ENCODE measurements around the gene KCTD15.

KCTD15 gene

GRCh38 chr19:33796164-33796875, at the start of gene KCTD15:
Gene KCTD15, plus strand, starts transcription at chr19:33796870. Its CDS starts 3,585 bp downstream, at chr19:33800455.
- peak; percentile 35 for ATAC-seq
- TF ChIP-seq CSDC2 (CRISPR knock-in tag; IDR thresholded peaks at IDR 0.05) = no peak
- 0 out of 2 replicates have a peak, but pooled peaks have one; percentile 11 for TF ChIP-seq TSHZ2 (CRISPR knock-in tag; IDR thresholded peaks at IDR 0.05)

GRCh38 chr19:33747273-33747672, 49.4 kb upstream of the KCTD15 start:
- ATAC-seq = no peak
- no peak for TF ChIP-seq TCF4 (CRISPR knock-in tag; IDR thresholded peaks at IDR 0.05; ENCODE audit: borderline replicate concordance)
- TF ChIP-seq ISL1 (CRISPR knock-in tag; IDR thresholded peaks at IDR 0.05) = no peak
- TF ChIP-seq GLIS3 (CRISPR knock-in tag; IDR thresholded peaks at IDR 0.05) = no peak
- TF ChIP-seq CREB5 (CRISPR knock-in tag; IDR thresholded peaks at IDR 0.05; ENCODE audit: low read depth) = no peak
- no peak for TF ChIP-seq ZNF70 (CRISPR knock-in tag; IDR thresholded peaks at IDR 0.05)
- TF ChIP-seq BACH2 (CRISPR knock-in tag; IDR thresholded peaks at IDR 0.05; ENCODE audit: borderline replicate concordance) = no peak
- TF ChIP-seq RARB (CRISPR knock-in tag; IDR thresholded peaks at IDR 0.05) = no peak
- no peak for TF ChIP-seq OSR1 (CRISPR knock-in tag; IDR thresholded peaks at IDR 0.05)
- no peak for TF ChIP-seq CSDC2 (CRISPR knock-in tag; IDR thresholded peaks at IDR 0.05)
- no peak for TF ChIP-seq SNAI2 (CRISPR knock-in tag; IDR thresholded peaks at IDR 0.05)
- TF ChIP-seq TSHZ2 (CRISPR knock-in tag; IDR thresholded peaks at IDR 0.05) = no peak
- TF ChIP-seq ZNF565 (CRISPR knock-in tag; conservative IDR thresholded peaks at IDR 0.05; ENCODE audit: low read depth) = no peak
- TF ChIP-seq ZFP3 (CRISPR knock-in tag; IDR thresholded peaks at IDR 0.05) = no peak
- TF ChIP-seq ESRRG (CRISPR knock-in tag; IDR thresholded peaks at IDR 0.05) = no peak
- no peak for TF ChIP-seq POU6F1 (CRISPR knock-in tag; IDR thresholded peaks at IDR 0.05; ENCODE audit: borderline replicate concordance, low read depth)
- no peak for TF ChIP-seq ZFP30 (CRISPR knock-in tag; IDR thresholded peaks at IDR 0.05)
- no peak for TF ChIP-seq PPARA (CRISPR knock-in tag; IDR thresholded peaks at IDR 0.05; ENCODE audit: borderline replicate concordance)
- no peak for TF ChIP-seq ZNF8 (CRISPR knock-in tag; IDR thresholded peaks at IDR 0.05)
- no peak for TF ChIP-seq ARNTL (CRISPR knock-in tag; IDR thresholded peaks at IDR 0.05; ENCODE audit: borderline replicate concordance, low read depth)
- TF ChIP-seq ZC3H10 (CRISPR knock-in tag; IDR thresholded peaks at IDR 0.05) = no peak

- no peak for TF ChIP-seq CSRNP3 (CRISPR knock-in tag; IDR thresholded peaks at IDR 0.05)
- TF ChIP-seq TOX (CRISPR knock-in tag; IDR thresholded peaks at IDR 0.05; ENCODE audit: borderline replicate concordance) = no peak
- no peak for TF ChIP-seq RARB (CRISPR knock-in tag; IDR thresholded peaks at IDR 0.05)
- TF ChIP-seq ZNF8 (CRISPR knock-in tag; IDR thresholded peaks at IDR 0.05) = no peak
- no peak for TF ChIP-seq TSHZ2 (CRISPR knock-in tag; IDR thresholded peaks at IDR 0.05)
- no peak for ATAC-seq
Measured at GRCh38 chr19:33748231-33748630, 48.4 kb upstream of the KCTD15 start.
